GM12878 (cell line): ENCODE results near the gene DERL2. TPM values are rescaled to one million over a fixed set of nuclear protein-coding genes. Genes with fewer than 3 reads are reported as not detected.

Source experiments
- ATAC-seq: fragments of 200-7000 bp; cut with Tn5 transposase; 3 replicates; pipeline ENCODE4 v1.9.1; 2020; ENCODE audit warnings: mild to moderate bottlenecking, moderate library complexity
- BruUV-seq: library from RNA; stranded (reverse); fragments of 400-500 nt; replicated peaks from 2 replicates; lab custom pipeline; 2021; lab: Mats Ljungman, UMichigan
- CTCF ChIA-PET: fragments of 300-600 bp; sonication (Branson Sonifier 250); formaldehyde crosslinking; extraction: SDS; loops from one replicate; lab custom pipeline; 2021; ENCODE audit warnings: inconsistent platforms; lab: Yijun Ruan, JAX
- POLR2A ChIA-PET: fragments of 350-600 bp; formaldehyde crosslinking; extraction: SDS; loops from one replicate; lab custom pipeline; 2021; ENCODE audit warnings: inconsistent platforms; lab: Charles Lee
- RAD21 ChIA-PET: fragments of 300-600 bp; sonication (Branson Sonifier 250); formaldehyde crosslinking; loops from one replicate; lab custom pipeline; 2023; ENCODE audit warnings: antibody characterized with exemption; ENCODE audit not compliant: unreplicated experiment; lab: Charles Lee
- SMC1A ChIA-PET: fragments of 300-600 bp; sonication (Branson Sonifier 250); formaldehyde crosslinking; loops from one replicate; lab custom pipeline; 2023; ENCODE audit not compliant: unreplicated experiment, uncharacterized antibody; lab: Charles Lee
- DNase-seq: peaks from one replicate; pipeline ENCODE4 v3.0.0-alpha.2; 2011; ENCODE audit warnings: low read depth, low spot score
- FAIRE-seq: peaks from 3 replicates; lab custom pipeline; 2011; peaks lifted over from hg19 to GRCh38; lab: Jason Lieb, UNC
- H2AFZ ChIP-seq: 2 replicates; pipeline ENCODE4 v1.6.0; 2011; ENCODE audit warnings: low read depth, low read length, control low read depth; ENCODE audit not compliant: control insufficient read depth
- H3K27ac ChIP-seq: 2 replicates; pipeline ENCODE4 v1.5.1; 2011; ENCODE audit warnings: control low read depth; ENCODE audit not compliant: control insufficient read depth, insufficient read depth
- H3K27me3 ChIP-seq, 2 experiments: replicated peaks in 1 of 2; 2 replicates each; pipeline versions ENCODE4 v1.6.0 to v1.6.1; 2011; ENCODE audit warnings: low read length in 1 of 2; ENCODE audit not compliant: control insufficient read depth in 2 of 2, insufficient read depth in 2 of 2
- H3K36me3 ChIP-seq, 2 experiments: 2 replicates each; pipeline ENCODE4 v1.5.1; 2011; ENCODE audit warnings: low read length in 1 of 2; ENCODE audit not compliant: control insufficient read depth in 2 of 2, insufficient read depth in 2 of 2
- H3K4me1 ChIP-seq: 2 replicates; pipeline ENCODE4 v1.6.1; 2011; ENCODE audit warnings: mild to moderate bottlenecking, low read length, moderate library complexity, mixed read lengths; ENCODE audit not compliant: control insufficient read depth, insufficient read depth
- H3K4me2 ChIP-seq: 2 replicates; pipeline ENCODE4 v1.6.0; 2011; ENCODE audit warnings: control low read depth; ENCODE audit not compliant: control insufficient read depth, insufficient read depth
- H3K4me3 ChIP-seq: fragments of 200-600 bp; sonication (generic); 2 replicates; pipeline ENCODE4 v1.5.1; 2016
- H3K79me2 ChIP-seq: 2 replicates; pipeline ENCODE4 v1.6.0; 2011; ENCODE audit warnings: low read length; ENCODE audit not compliant: control insufficient read depth, insufficient read depth
- H3K9ac ChIP-seq: 2 replicates; pipeline ENCODE4 v1.8.0; 2011; ENCODE audit warnings: low read length, control low read depth, mixed read lengths; ENCODE audit not compliant: control insufficient read depth, insufficient read depth
- H3K9me3 ChIP-seq: replicated peaks from 3 replicates; pipeline ENCODE4 v1.5.1; 2011; ENCODE audit warnings: mild to moderate bottlenecking, low read length; ENCODE audit not compliant: control insufficient read depth, insufficient read depth
- H4K20me1 ChIP-seq: 2 replicates; pipeline ENCODE4 v1.6.0; 2011; ENCODE audit not compliant: control insufficient read depth, insufficient read depth
- BCL11A ChIP-seq: IDR thresholded peaks from 2 replicates; pipeline ENCODE4 v1.6.1; 2011; ENCODE audit warnings: low read depth, low read length
- CBX3 ChIP-seq: fragments of 200-600 bp; sonication (generic); IDR thresholded peaks from 2 replicates; pipeline ENCODE4 v1.6.1; 2016; ENCODE audit warnings: low read depth, borderline replicate concordance
- CHD4 ChIP-seq: fragments of 200-600 bp; sonication (generic); IDR thresholded peaks from 2 replicates; pipeline ENCODE4 v1.6.1; 2016; ENCODE audit warnings: mild to moderate bottlenecking
- KDM1A ChIP-seq: fragments of 200-600 bp; sonication (generic); IDR thresholded peaks from 2 replicates; pipeline ENCODE4 v1.6.1; 2016; ENCODE audit warnings: borderline replicate concordance
- MTA2 ChIP-seq: fragments of 450-650 bp; IDR thresholded peaks from 2 replicates; pipeline ENCODE4 v1.6.1; 2016; ENCODE audit warnings: low read depth, mild to moderate bottlenecking, moderate library complexity
- POLR2A ChIP-seq: IDR thresholded peaks from 2 replicates; pipeline ENCODE4 v1.6.1; 2011; ENCODE audit warnings: low read depth, mild to moderate bottlenecking, low read length
- SMAD1 ChIP-seq: fragments of 450-650 bp; IDR thresholded peaks from 2 replicates; pipeline ENCODE4 v1.6.1; 2018; ENCODE audit warnings: mild to moderate bottlenecking, low read depth; ENCODE audit not compliant: partially characterized antibody
- TCF7 ChIP-seq: IDR thresholded peaks from 2 replicates; pipeline ENCODE4 v1.6.1; 2014; ENCODE audit warnings: antibody characterized with exemption, borderline replicate concordance
- WGBS: methylation state at CpG from one replicate; pipeline ENCODE4 v1.1.6; 2016; ENCODE audit warnings: low lambda C conversion rate; ENCODE audit not compliant: insufficient replicate concordance, insufficient coverage; ENCODE audit errors: missing lambda C conversion rate; 5-methylcytosine and 5-hydroxymethylcytosine counted together
- in situ Hi-C: fragments of 300-500 bp; cut with MboI; formaldehyde crosslinking; loops from 9 replicates; pipeline ENCODE4 v1.14.3; 2018; ENCODE audit warnings: mixed read lengths
- intact Hi-C: fragments of 100-400 bp; cut with micrococcal nuclease; formaldehyde crosslinking; loops from one replicate; pipeline ENCODE4 v1.14.2; 2022; ENCODE audit not compliant: unreplicated experiment
- polyA plus RNA-seq, 11 experiments: library from polyadenylated mRNA; depleted of rRNA in 4 of 11; unstranded in 6 of 11; stranded (reverse) in 5 of 11; fragments of >200 nt; fragmentation: Nextera tagmentation in 4 of 11; fragmentation: Illumina TruSeq in 1 of 11; extraction: Ambion mirVana in 4 of 11; extraction: Trizol in 1 of 11; gene quantifications; 1 replicate in 1 of 11; 2 replicates in 10 of 11; pipeline versions ENCODE4 v1.2.1 to v1.2.3, GENCODE V29; 2011 to 2016; ENCODE audit warnings: inconsistent platforms in 2 of 11, missing spikeins in 2 of 11, low read depth in 1 of 11
- total RNA-seq, 4 experiments: library from RNA; depleted of rRNA in 3 of 4; stranded (reverse); fragments of >200 nt in 3 of 4; fragmentation: Illumina TruSeq in 1 of 4; extraction: Trizol in 1 of 4; gene quantifications; 2 replicates each; pipeline versions ENCODE4 v1.2.1 to v1.2.3, GENCODE V29; 2013 to 2021
- TF ChIP-seq, protein P1 (sequence below): fragments of 450-650 bp; IDR thresholded peaks from 2 replicates; pipeline ENCODE4 v1.6.1; 2016; ENCODE audit warnings: mild to moderate bottlenecking, moderate library complexity, borderline replicate concordance
- TF ChIP-seq, protein P2 (sequence below): fragments of 450-650 bp; IDR thresholded peaks from 2 replicates; pipeline ENCODE4 v1.6.1; 2017; ENCODE audit warnings: antibody characterized with exemption, mild to moderate bottlenecking, moderate library complexity
- TF ChIP-seq, protein P3 (sequence below): fragments of 450-650 bp; IDR thresholded peaks from 2 replicates; pipeline ENCODE4 v1.6.1; 2018; ENCODE audit warnings: mild to moderate bottlenecking, low read depth, moderate library complexity; ENCODE audit not compliant: partially characterized antibody

Gene DERL2
- total and polyA plus RNA-seq, 10 of the 15 experiments (the other 5 are each of a cell fraction or from before 2014, with no cell fraction given), result 40.5 to 236 (median 69.3) TPM

DNA sequence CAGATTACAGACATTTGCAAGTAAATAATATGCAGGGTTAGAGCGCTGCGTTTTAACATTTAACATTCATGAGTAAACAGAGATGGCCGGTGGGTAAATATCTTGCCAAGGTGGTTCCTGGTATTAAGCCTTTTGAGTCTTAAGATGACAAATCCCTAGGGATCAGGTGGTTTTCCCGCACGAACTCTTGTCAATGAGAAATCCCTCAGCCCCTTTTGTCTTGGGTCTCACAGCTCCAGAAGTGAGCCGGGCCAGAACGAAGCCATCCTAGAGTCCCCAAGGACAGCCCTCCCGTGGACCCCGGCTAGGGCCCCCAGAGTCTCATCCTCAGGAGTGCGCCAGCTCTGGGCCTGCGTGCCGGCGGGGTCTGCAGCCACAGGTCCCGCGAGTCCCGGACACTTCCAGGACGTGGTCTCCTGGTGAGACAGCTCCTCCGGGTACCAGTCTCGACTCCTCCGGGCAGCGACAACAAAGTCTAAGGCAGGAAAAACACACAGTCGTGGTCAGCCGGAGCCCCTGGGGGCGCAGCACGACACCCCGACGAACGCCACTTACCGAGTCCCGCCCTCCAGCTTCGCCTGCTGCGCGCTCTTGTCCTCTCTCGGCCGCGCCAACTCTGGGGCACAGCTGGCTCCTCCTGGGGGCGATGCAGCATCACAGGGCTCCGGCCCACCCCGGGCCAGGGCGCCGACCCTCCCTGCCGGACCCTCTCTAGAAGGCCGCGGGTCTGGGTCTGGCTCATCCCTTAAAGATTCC is 13.7 kb upstream of the DERL2 start (continued):
- TF ChIP-seq, protein P1, sequence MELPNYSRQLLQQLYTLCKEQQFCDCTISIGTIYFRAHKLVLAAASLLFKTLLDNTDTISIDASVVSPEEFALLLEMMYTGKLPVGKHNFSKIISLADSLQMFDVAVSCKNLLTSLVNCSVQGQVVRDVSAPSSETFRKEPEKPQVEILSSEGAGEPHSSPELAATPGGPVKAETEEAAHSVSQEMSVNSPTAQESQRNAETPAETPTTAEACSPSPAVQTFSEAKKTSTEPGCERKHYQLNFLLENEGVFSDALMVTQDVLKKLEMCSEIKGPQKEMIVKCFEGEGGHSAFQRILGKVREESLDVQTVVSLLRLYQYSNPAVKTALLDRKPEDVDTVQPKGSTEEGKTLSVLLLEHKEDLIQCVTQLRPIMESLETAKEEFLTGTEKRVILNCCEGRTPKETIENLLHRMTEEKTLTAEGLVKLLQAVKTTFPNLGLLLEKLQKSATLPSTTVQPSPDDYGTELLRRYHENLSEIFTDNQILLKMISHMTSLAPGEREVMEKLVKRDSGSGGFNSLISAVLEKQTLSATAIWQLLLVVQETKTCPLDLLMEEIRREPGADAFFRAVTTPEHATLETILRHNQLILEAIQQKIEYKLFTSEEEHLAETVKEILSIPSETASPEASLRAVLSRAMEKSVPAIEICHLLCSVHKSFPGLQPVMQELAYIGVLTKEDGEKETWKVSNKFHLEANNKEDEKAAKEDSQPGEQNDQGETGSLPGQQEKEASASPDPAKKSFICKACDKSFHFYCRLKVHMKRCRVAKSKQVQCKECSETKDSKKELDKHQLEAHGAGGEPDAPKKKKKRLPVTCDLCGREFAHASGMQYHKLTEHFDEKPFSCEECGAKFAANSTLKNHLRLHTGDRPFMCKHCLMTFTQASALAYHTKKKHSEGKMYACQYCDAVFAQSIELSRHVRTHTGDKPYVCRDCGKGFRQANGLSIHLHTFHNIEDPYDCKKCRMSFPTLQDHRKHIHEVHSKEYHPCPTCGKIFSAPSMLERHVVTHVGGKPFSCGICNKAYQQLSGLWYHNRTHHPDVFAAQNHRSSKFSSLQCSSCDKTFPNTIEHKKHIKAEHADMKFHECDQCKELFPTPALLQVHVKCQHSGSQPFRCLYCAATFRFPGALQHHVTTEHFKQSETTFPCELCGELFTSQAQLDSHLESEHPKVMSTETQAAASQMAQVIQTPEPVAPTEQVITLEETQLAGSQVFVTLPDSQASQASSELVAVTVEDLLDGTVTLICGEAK, result no peak

DNA sequence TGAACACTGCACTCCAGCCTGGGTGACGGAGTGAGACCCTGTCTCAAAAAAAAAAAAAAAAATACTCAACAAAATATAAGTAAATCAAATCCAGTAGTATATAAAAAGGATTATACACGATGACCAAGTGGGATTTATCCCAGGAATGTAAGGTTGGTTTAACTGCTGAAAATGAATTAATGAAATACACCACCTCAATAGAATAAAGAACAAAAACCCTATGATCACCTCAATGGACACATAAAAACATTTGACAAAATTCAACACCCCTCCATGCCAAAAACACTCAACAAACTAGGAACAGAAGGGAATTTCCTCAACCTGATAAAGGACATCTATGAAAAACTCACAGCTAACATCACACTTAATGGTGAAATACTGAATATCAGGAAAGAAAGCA is 7.0 kb upstream of the DERL2 start:
- H2AFZ ChIP-seq, result no peak overlapping the region
- H3K27ac ChIP-seq, result no peak overlapping the region
- H3K4me2 ChIP-seq, result no peak overlapping the region
- CTCF ChIA-PET, result no interaction called here
- SMC1A ChIA-PET, result no interaction called here
- POLR2A ChIA-PET, result no interaction called here
- intact Hi-C loops, result no loop called here
- WGBS, result 89% methylated on average over 2 of the region's 2 CpGs
- H3K36me3 ChIP-seq, result peaks cover 0 to 12% of the 10 kb centered on the region in 2 experiments; a peak in 2 of 4 replicates
- H3K4me1 ChIP-seq, result peaks cover under 1% of the 10 kb centered on the region; the same call in 1 of the 2 replicates
- H3K79me2 ChIP-seq, result peaks cover 5% of the 10 kb centered on the region
- no peaks in the 10 kb centered on the region; the same call in 1 of the 2 replicates for H4K20me1 ChIP-seq
- RAD21 ChIA-PET, result no interaction called here
- BruUV-seq, result no TSS peak
- no peak for FAIRE-seq
- H3K27me3 ChIP-seq, result no peaks in the 10 kb centered on the region
- no peak overlapping the region for H3K9ac ChIP-seq
- H3K4me3 ChIP-seq, result no peak overlapping the region
- no peaks in the 10 kb centered on the region for H3K9me3 ChIP-seq
- DNase-seq, result no peak
- in situ Hi-C loops, result no loop called here
- ATAC-seq, result no peak
- no peak for TF ChIP-seq MTA2
- TF ChIP-seq BCL11A, result no peak
- TF ChIP-seq, protein P2, sequence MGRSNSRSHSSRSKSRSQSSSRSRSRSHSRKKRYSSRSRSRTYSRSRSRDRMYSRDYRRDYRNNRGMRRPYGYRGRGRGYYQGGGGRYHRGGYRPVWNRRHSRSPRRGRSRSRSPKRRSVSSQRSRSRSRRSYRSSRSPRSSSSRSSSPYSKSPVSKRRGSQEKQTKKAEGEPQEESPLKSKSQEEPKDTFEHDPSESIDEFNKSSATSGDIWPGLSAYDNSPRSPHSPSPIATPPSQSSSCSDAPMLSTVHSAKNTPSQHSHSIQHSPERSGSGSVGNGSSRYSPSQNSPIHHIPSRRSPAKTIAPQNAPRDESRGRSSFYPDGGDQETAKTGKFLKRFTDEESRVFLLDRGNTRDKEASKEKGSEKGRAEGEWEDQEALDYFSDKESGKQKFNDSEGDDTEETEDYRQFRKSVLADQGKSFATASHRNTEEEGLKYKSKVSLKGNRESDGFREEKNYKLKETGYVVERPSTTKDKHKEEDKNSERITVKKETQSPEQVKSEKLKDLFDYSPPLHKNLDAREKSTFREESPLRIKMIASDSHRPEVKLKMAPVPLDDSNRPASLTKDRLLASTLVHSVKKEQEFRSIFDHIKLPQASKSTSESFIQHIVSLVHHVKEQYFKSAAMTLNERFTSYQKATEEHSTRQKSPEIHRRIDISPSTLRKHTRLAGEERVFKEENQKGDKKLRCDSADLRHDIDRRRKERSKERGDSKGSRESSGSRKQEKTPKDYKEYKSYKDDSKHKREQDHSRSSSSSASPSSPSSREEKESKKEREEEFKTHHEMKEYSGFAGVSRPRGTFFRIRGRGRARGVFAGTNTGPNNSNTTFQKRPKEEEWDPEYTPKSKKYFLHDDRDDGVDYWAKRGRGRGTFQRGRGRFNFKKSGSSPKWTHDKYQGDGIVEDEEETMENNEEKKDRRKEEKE, result no peak
- TF ChIP-seq CBX3, result no peak
- TF ChIP-seq CHD4, result no peak
- TF ChIP-seq TCF7, result no peak
- TF ChIP-seq, protein P3, sequence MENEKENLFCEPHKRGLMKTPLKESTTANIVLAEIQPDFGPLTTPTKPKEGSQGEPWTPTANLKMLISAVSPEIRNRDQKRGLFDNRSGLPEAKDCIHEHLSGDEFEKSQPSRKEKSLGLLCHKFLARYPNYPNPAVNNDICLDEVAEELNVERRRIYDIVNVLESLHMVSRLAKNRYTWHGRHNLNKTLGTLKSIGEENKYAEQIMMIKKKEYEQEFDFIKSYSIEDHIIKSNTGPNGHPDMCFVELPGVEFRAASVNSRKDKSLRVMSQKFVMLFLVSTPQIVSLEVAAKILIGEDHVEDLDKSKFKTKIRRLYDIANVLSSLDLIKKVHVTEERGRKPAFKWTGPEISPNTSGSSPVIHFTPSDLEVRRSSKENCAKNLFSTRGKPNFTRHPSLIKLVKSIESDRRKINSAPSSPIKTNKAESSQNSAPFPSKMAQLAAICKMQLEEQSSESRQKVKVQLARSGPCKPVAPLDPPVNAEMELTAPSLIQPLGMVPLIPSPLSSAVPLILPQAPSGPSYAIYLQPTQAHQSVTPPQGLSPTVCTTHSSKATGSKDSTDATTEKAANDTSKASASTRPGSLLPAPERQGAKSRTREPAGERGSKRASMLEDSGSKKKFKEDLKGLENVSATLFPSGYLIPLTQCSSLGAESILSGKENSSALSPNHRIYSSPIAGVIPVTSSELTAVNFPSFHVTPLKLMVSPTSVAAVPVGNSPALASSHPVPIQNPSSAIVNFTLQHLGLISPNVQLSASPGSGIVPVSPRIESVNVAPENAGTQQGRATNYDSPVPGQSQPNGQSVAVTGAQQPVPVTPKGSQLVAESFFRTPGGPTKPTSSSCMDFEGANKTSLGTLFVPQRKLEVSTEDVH, result no peak
- TF ChIP-seq SMAD1, result no peak
- TF ChIP-seq POLR2A, result no peak
- TF ChIP-seq KDM1A, result no peak
